Right ventricle myocardium superior (tissue), 1 donor: ENCODE data around the gene CACNA1D. TPM values are rescaled to one million over a fixed set of nuclear protein-coding genes. Genes with fewer than 3 reads are reported as not detected.

Experiments used
- ATAC-seq: fragments of 200-7000 bp; cut with Tn5 transposase; one replicate; pipeline ENCODE4 v1.9.1; 2020; ENCODE audit warnings: mild to moderate bottlenecking; ENCODE audit not compliant: poor library complexity
- DNase-seq: peaks from one replicate; pipeline ENCODE4 v3.0.0-alpha.2; 2020
- intact Hi-C: fragments of 100-400 bp; cut with DNase I; formaldehyde crosslinking; loops from one replicate; pipeline ENCODE4 v1.11.2; 2022
- total RNA-seq: library from RNA; stranded (reverse); fragmentation: NEBNext Ultra II Directional; extraction: Animal tissue kit (Norgen Biotek cat#: 25700); gene quantifications from one replicate; pipeline ENCODE4 v1.2.1, GENCODE V29; 2021
- donor health status: DM: no; HTN: yes; CAD: no; lungs with severe emphysema.

CACNA1D gene
- total RNA-seq, 1 donor from 2014 or later, result 0.78 TPM

DNA sequence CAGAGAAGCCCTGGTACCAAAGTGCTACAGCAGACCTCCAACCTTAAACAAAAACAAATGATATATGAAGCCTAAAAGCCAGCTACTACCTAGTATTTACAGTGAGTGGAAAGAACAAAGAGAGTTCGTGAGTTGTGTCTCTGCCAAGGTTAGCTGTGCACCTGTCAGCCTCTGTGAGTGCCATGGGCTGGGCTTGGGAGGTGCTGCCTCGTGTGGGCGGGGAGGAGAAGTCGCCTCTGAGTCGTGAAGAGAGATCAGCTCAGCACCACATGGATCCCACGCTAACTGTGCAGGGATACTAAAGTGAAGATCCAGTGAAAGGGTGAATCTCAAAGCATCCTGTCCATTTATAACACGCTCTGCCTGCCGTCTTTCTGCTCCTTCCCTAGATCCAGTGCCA, 249.9 kb downstream of the CACNA1D start:
- ATAC-seq, result no peak
- intact Hi-C loops, result no loop called here
- DNase-seq, result no peak

DNA sequence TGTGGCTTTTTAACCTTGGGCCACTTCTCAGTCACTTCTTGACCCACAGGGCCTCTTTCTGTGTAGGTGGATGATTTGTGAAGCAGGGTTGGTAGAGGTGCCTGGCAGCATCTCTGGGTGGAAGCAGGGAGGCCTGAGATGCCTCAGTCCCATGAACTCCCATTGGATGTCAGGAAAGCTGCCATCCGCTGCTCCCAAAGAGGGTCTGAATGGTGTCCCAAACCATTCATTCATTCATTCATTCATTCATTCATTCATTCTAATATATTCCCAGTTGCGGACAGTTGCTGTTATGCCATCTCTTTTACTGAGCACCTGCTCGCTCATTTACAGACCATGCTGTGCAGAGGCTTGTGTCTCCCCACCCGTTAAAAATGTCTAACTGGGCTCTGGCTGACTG, 253.1 kb downstream of the CACNA1D start:
- ATAC-seq (no peak), DNase-seq (no peak)
- intact Hi-C loops, result no loop called here

DNA sequence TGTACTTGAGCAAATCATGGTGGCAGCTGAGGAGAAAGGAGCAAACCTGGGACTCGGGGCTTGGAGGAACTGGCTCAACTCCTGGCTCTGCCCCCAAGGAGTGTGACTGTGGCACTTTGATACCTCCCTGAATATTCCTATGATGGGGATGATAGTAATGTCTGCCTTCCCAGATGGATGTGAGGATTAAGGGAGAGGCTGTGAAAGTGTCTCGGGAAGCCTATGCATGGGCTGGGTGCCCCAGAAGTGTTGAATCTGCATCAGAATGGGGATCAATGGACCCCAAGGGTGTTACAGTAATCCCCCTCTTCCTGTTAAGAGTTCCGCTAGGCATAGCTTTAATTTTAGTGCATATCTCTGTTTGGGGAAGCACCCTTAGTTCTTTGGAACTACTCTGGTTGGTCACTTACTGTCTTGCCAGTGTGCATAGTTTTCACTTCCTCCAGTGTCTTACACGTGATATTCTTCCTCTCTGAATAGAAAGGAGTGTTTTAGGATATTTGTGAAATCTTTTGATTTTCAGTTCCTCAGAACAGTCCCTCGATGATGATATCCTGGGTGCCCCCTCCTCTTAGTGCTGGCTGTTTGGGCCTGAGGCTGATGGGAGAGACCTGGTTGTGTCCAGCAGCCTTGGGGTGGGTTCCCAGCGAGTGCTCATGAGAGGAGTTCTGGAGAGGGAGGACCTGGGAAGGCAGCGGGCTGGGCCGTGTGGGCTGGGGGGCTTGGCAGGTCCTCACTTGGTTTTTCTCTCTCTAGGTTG, 254.3 kb downstream of the CACNA1D start:
- DNase-seq, result no peak
- peak; percentile 61 for ATAC-seq
- intact Hi-C loops, result no loop called here

DNA sequence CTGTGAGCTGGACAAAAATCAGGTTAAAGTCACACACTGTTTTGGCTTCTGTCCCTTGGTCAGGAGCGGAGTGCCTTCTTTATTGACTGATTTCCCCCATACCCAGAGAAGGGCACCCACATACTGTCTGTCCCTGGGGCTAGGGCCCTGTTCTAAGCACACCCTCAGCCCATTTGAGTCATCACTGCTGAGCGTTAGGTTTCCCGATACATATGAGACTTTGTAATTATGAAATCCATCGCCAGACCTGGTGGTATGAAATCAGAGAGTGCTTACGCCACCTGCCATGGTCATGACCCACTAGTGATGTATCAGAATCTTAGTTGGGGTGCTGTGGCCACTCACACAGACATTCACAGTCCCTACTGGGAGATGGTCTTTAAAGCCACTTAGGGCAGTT, 255.0 kb downstream of the CACNA1D start:
- no peak for ATAC-seq
- DNase-seq, result no peak
- intact Hi-C loops, result no loop called here

DNA sequence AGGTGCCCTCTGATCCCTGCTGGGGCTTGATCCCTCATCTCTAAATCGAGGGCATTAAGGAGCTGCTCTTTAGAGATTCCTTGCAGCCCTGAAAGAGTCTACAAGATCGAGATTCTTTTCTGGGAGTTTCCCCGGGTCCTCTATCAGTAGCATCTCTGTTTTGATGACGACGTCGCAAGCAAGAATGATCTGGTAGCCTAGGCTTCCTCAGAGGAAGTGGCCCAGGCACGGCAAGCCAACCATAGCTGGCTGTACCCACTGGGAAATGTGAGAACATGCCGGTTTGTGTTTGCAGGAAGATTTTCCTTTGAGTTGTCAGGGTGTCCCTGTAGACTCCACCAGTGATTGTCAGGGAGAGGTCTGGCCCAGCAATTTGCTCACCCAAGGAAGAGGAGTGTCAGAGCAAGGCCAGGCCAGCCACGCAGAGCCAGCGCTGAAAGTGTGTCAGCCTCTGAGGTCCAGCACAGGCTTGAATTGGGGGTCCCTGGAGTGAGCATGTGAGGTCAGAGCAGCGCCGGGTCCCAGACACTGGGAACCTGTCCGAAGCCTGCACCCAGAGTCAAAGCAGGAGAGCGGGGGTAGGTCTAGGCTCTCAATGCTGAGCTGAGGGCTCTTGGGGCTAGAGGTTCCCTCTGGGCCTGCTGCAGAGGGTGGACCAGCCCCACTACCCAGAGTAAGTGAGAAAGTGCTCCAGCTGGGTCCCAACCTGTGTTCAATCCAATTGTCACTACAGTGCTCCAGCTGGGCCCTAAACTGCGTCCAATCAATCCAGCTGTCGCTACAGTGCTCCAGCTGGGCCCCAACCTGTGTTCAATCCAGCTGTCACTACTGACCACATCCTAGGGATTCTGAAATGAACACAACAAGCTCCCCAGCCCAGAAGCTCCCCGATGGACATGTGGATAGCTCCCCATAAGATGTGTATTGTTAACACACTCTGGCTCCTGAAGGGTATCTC, 256.1 kb downstream of the CACNA1D start:
- intact Hi-C loops, result no loop called here
- DNase-seq, result no peak
- ATAC-seq, result peak; percentile 65

DNA sequence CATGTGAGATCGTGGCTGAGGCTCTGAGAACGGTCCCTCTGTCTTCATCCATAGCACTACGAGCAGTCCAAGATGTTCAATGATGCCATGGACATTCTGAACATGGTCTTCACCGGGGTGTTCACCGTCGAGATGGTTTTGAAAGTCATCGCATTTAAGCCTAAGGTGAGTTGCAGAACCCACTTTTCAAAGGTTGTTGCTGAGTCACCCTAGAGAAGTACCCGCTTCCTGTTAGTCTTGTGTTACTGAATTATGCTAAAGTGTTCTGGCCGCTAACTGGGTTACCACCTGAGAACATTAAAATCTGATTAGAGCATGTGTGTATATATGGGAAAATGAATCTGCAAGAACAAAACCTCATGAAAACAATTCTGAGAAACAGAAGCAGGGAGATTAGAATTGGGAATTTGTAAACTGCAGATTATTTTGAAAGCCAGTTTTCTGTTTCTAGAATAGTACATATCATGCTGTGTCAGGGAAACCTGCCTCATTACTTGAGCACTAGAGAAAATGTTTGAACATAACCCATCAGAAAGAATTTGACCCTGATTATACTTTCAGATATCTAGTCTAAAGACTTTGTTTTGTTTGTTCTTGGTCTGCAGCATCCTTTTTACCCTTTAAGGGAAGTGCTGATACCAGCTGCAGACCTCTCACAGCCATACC, 259.2 kb downstream of the CACNA1D start:
- DNase-seq, result no peak
- ATAC-seq, result no peak
- intact Hi-C loops, result no loop called here

DNA sequence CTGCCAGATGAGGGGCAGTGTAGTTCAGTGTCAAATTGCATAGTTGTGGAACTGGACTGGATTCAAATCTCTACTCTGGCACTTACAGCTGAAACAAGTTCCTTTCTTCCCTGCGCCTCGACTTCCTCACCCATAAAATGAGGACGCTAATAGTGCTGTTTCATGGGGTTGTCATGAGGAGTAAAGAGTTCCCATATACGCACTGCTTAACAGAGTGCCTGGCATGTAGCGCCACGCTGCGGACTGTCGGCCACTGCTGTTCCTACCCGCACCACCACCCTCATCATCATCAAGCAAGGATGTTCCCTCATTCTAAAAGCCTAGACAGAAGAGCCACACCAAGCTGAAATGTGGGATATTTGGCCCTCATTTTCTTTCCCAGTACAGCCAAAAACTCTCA, 259.9 kb downstream of the CACNA1D start:
- peak; percentile 60 for DNase-seq
- intact Hi-C loops, result no loop called here
- peak; percentile 47 for ATAC-seq

DNA sequence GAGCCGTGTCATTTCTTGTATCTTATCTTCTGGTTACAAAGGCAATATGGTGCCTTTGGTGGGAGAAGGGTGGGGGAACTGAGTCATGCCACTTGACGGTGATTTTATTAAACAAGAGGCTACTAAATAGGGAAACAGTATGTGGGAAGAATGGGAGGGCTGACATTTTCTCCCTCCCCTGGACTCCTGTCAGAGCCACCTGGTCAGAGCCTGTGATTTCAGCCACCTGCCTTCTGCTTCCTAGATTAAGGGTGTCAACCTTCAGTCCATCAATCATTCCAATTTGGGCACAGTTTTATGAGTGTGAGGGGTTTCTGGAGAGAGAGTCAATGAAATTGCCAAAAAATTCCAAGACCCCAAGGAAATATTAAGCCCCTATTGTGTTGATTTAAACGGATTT, 264.4 kb downstream of the CACNA1D start:
- ATAC-seq (no peak), DNase-seq (no peak)
- intact Hi-C loops, result no loop called here

DNA sequence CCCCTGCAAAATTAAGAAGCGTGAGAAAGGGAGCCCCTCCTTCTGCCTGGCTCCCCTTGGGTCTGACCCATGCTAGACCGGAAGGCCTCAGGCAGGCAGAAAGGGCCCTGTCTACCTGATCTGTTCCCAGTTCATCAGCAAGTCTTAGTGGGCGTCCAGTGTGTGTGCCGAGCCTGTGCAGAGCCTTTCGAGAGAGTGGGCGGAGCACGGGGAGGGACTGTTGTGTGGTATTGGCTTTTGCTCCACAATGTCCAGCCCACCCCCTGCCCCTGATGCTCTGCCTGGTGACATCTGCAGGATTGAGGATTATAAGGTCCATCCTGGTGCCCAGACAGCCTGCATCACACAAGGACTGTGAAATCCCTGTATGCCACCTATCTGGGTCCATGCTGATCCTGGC, 268.9 kb downstream of the CACNA1D start:
- DNase-seq (no peak), ATAC-seq (no peak)
- intact Hi-C loops, result no loop called here

DNA sequence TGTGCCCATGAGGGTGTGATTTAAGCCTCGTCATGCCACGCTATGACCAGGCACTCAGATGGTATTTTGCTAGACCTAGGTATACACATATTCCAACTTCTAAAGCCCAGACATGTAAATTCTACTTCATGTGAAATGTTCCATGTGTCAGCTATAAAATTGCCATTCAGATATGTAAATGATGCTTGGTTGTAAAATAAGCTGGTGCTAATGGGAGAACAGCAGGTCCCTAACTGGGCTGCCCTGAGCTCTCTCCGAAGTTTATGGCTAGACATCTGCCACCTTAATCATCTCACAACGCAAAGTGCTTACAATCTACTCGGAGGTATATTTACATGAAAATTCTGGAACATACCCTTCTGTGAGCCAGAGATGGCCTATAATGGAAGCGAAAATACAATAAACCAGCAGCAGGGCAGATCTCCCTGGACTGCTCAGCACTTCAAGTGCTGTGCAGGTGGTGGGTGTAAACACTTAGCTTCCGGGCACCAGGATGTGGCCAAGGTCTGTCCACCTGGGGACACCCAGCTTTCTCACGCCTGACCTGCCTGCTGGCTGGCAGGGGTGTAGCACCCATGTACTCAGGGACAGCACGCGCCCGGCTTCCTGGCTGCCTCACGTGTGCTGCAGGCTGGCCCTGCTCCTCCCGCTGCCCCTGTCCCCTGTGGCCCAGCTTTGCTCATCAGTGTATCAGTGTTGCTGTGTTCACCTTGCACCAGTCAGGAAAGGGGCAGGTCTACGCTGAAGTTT, 269.8 kb downstream of the CACNA1D start:
- intact Hi-C loops, result no loop called here
- DNase-seq (no peak), ATAC-seq (no peak)

DNA sequence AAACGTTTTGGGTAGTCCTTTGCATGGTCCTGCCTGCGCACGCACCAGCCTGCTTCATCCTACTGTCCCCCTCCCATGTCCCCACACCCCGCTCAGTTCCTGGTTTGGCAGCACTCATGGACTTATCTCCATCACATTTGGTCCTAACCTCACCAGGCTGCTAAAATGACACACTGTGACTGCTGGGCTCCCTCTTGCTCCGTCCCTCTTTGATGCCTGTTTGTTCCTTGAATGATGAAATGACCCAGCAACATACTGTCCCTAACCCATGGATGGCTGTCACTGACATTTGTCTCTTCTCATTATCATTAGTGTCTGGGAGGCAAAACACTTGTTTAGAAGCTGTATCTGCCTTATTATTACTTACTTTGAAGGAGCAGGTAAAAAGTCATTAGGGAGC, 271.3 kb downstream of the CACNA1D start:
- intact Hi-C loops, result no loop called here
- DNase-seq, result no peak
- no peak for ATAC-seq

DNA sequence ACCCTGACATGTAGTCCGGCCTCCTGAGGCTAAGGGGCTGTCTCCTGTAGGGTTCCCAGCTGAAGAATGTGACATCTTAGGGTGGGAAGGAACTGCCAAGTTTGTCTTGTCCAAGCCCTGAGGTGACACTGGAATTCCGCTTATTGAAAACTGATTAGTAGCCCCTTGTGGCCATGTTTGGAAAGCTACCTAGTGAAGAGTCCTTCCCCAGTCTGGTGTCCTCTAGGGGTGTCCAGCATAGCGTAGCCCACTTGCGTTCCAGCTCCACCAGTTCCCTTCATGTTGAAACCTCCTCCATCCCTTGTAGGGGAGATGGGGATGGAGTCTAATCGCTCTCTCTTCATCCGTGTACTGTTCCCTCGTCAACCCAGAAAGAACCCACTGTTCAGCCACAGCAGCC, 272.3 kb downstream of the CACNA1D start:
- ATAC-seq (no peak), DNase-seq (no peak)
- intact Hi-C loops, result no loop called here

DNA sequence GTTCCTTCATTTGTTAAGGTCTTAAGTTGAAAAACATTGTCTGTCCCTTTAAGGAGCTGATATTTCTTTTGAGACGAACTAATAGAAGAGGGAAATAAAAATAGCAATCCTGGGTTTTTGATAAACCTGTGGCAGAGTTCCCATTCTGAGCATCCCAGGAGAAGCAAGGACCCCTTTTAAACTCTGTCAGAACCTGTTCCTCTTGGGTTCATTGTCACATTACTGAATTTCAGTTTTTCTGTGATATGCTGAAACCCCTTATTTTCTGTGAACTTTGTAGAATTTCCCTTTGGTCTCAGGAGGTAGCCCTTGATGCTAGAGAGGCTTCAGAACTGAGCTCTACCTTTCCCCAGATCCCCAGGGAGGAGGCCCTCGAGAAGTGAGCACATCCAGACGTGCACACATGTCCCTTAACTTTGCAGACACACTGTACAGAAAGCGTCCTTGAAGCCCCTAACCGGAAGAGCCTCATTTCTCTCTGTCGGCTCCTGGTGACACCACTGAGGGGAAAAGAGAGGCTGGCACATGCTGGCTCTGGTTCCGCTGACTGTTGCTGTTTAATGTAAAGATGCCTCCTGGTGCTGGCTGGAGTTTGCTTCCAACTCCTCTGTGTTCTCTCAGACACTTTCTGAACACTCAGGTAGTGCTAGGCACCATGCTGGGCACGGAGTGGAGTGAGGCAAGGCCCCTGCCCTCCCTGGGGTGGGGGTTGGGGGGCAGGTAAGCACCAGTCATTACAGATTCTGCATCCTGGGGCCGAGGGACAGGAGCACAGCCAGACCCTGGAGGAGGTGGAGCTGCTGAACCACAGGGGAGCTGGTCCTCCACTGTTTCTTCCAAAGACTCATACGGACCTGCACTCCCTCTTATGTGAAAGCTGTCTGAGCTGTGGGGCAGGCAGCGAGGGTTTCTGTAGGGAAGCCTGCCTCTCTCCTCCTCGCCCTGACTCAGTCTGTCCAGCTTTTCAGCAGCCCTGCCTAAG, 274.4 kb downstream of the CACNA1D start:
- intact Hi-C loops, result no loop called here
- no peak for ATAC-seq
- DNase-seq, result no peak

DNA sequence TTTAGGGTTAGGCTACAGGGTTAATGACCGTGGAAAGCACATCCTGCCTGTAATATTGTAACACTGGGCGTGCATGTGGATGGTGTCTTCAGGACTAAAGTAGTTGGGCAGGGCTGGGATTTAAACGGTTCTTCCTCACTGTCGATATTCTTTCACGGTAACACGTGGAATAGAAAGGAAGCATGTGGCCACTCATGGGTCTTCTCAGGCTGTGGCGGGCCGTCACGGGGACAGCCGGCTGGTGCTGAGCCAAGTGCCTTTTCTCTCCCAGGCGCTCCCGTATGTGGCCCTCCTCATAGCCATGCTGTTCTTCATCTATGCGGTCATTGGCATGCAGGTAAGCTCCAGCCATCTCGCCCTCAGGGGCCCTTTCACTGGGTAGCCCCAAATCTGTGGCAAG, 278.2 kb downstream of the CACNA1D start:
- ATAC-seq, result no peak

DNA sequence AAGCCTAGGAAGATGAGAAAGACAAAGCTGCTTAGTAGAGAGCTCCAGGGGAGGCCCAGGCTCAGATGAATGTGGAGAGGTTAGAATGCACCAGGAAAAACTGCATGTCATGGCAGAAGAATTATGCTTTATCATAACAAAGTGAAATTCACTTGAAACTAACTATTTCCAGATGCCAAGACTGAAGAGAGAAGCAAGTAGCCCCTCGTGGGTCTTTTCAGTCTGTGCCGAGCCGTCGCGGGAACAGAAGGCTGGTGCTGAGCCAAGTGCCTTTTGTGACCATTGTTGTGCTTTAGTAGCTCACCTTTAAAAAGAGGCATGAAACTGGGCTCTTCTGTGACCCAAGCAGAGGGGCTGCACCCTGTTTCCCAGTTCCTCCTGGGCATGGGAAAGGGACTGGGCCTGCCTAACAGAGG, 278.6 kb downstream of the CACNA1D start:
- ATAC-seq (no peak), DNase-seq (no peak)
- intact Hi-C loops, result no loop called here

More for the DNA sequence above, 278.2 kb downstream of the CACNA1D start:
- intact Hi-C loops, result no loop called here
- DNase-seq, result no peak

DNA sequence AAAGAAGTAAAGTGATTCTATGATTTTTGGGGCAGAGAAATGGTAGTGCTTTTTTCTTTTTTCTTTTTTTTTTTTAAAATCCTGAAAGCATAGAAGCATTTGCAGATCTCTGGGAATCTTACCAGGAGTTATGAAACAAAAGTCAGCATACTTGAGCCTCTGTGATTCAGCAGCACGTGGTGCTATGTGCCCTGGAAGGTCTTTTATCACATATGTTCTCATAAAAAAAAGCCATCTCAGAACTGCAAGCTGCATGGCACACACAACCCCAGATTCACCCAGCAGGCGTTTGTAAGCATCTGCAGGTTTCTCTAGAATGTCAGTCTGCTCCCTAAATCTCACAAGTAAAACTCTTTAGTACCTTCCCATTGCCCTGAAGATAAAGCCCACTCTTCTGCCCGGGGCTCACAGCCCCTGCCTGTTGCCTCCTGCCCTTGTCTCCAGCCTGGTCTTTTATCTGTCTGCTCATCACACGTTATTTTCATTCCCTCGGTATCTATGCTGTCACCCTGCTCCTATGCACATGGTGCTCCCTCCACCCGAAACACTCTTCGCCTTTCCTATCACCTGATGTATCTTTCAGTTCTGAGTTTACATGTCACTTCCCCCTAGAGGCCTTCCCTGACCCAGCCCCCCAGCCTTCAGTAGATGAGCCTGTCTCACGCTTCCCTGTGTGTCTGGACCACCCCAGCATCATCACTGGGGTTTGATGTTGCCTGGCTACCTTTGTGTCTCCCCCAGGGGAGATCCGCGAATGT, 279.4 kb downstream of the CACNA1D start:
- ATAC-seq (no peak), DNase-seq (no peak)
- intact Hi-C loops, result no loop called here

DNA sequence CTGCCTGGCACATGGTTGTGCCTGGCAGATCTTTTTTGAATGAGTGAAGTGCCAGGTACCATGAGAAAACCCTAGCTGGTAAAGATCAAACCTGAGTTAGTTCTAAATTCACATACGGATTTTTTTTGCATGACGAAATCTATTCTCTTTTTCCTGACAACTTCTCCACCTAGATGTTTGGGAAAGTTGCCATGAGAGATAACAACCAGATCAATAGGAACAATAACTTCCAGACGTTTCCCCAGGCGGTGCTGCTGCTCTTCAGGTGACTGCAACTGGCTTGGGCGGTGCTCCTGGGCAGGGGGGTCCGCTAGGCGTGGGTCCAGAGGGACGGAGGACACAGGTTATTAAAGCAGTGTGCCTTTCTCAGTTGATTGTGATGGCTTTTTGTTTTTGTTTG, 280.0 kb downstream of the CACNA1D start:
- ATAC-seq, result no peak
- intact Hi-C loops, result no loop called here
- no peak for DNase-seq
